GM12878 (cell line): ENCODE results near the gene CSE1L. TPM values are rescaled to one million over a fixed set of nuclear protein-coding genes. Genes with fewer than 3 reads are reported as not detected.

Experiments used
- ATAC-seq: fragments of 200-7000 bp; cut with Tn5 transposase; 3 replicates; pipeline ENCODE4 v1.9.1; 2020; ENCODE audit warnings: mild to moderate bottlenecking, moderate library complexity
- BruUV-seq: library from RNA; stranded (reverse); fragments of 400-500 nt; replicated peaks from 2 replicates; lab custom pipeline; 2021; lab: Mats Ljungman, UMichigan
- CTCF ChIA-PET: fragments of 300-600 bp; sonication (Branson Sonifier 250); formaldehyde crosslinking; extraction: SDS; loops from one replicate; lab custom pipeline; 2021; ENCODE audit warnings: inconsistent platforms; lab: Yijun Ruan, JAX
- POLR2A ChIA-PET: fragments of 350-600 bp; formaldehyde crosslinking; extraction: SDS; loops from one replicate; lab custom pipeline; 2021; ENCODE audit warnings: inconsistent platforms; lab: Charles Lee
- RAD21 ChIA-PET: fragments of 300-600 bp; sonication (Branson Sonifier 250); formaldehyde crosslinking; loops from one replicate; lab custom pipeline; 2023; ENCODE audit warnings: antibody characterized with exemption; ENCODE audit not compliant: unreplicated experiment; lab: Charles Lee
- SMC1A ChIA-PET: fragments of 300-600 bp; sonication (Branson Sonifier 250); formaldehyde crosslinking; loops from one replicate; lab custom pipeline; 2023; ENCODE audit not compliant: unreplicated experiment, uncharacterized antibody; lab: Charles Lee
- DNase-seq: peaks from one replicate; pipeline ENCODE4 v3.0.0-alpha.2; 2011; ENCODE audit warnings: low read depth, low spot score
- FAIRE-seq: peaks from 3 replicates; lab custom pipeline; 2011; peaks lifted over from hg19 to GRCh38; lab: Jason Lieb, UNC
- H2AFZ ChIP-seq: 2 replicates; pipeline ENCODE4 v1.6.0; 2011; ENCODE audit warnings: low read depth, low read length, control low read depth; ENCODE audit not compliant: control insufficient read depth
- H3K27ac ChIP-seq: 2 replicates; pipeline ENCODE4 v1.5.1; 2011; ENCODE audit warnings: control low read depth; ENCODE audit not compliant: control insufficient read depth, insufficient read depth
- H3K27me3 ChIP-seq, 2 experiments: replicated peaks in 1 of 2; 2 replicates each; pipeline versions ENCODE4 v1.6.0 to v1.6.1; 2011; ENCODE audit warnings: low read length in 1 of 2; ENCODE audit not compliant: control insufficient read depth in 2 of 2, insufficient read depth in 2 of 2
- H3K36me3 ChIP-seq, 2 experiments: 2 replicates each; pipeline ENCODE4 v1.5.1; 2011; ENCODE audit warnings: low read length in 1 of 2; ENCODE audit not compliant: control insufficient read depth in 2 of 2, insufficient read depth in 2 of 2
- H3K4me1 ChIP-seq: 2 replicates; pipeline ENCODE4 v1.6.1; 2011; ENCODE audit warnings: mild to moderate bottlenecking, low read length, moderate library complexity, mixed read lengths; ENCODE audit not compliant: control insufficient read depth, insufficient read depth
- H3K4me2 ChIP-seq: 2 replicates; pipeline ENCODE4 v1.6.0; 2011; ENCODE audit warnings: control low read depth; ENCODE audit not compliant: control insufficient read depth, insufficient read depth
- H3K4me3 ChIP-seq: fragments of 200-600 bp; sonication (generic); 2 replicates; pipeline ENCODE4 v1.5.1; 2016
- H3K79me2 ChIP-seq: 2 replicates; pipeline ENCODE4 v1.6.0; 2011; ENCODE audit warnings: low read length; ENCODE audit not compliant: control insufficient read depth, insufficient read depth
- H3K9ac ChIP-seq: 2 replicates; pipeline ENCODE4 v1.8.0; 2011; ENCODE audit warnings: low read length, control low read depth, mixed read lengths; ENCODE audit not compliant: control insufficient read depth, insufficient read depth
- H3K9me3 ChIP-seq: replicated peaks from 3 replicates; pipeline ENCODE4 v1.5.1; 2011; ENCODE audit warnings: mild to moderate bottlenecking, low read length; ENCODE audit not compliant: control insufficient read depth, insufficient read depth
- H4K20me1 ChIP-seq: 2 replicates; pipeline ENCODE4 v1.6.0; 2011; ENCODE audit not compliant: control insufficient read depth, insufficient read depth
- IRF4 ChIP-seq: IDR thresholded peaks from 2 replicates; pipeline ENCODE4 v1.6.1; 2011; ENCODE audit warnings: low read depth, low read length
- TBL1XR1 ChIP-seq: IDR thresholded peaks from 2 replicates; pipeline ENCODE4 v1.6.1; 2012; ENCODE audit warnings: low read depth, low read length, improper control_type of control experiment
- WGBS: methylation state at CpG from one replicate; pipeline ENCODE4 v1.1.6; 2016; ENCODE audit warnings: low lambda C conversion rate; ENCODE audit not compliant: insufficient replicate concordance, insufficient coverage; ENCODE audit errors: missing lambda C conversion rate; 5-methylcytosine and 5-hydroxymethylcytosine counted together
- in situ Hi-C: fragments of 300-500 bp; cut with MboI; formaldehyde crosslinking; loops from 9 replicates; pipeline ENCODE4 v1.14.3; 2018; ENCODE audit warnings: mixed read lengths
- intact Hi-C: fragments of 100-400 bp; cut with micrococcal nuclease; formaldehyde crosslinking; loops from one replicate; pipeline ENCODE4 v1.14.2; 2022; ENCODE audit not compliant: unreplicated experiment
- polyA plus RNA-seq, 11 experiments: library from polyadenylated mRNA; depleted of rRNA in 4 of 11; unstranded in 6 of 11; stranded (reverse) in 5 of 11; fragments of >200 nt; fragmentation: Nextera tagmentation in 4 of 11; fragmentation: Illumina TruSeq in 1 of 11; extraction: Ambion mirVana in 4 of 11; extraction: Trizol in 1 of 11; gene quantifications; 1 replicate in 1 of 11; 2 replicates in 10 of 11; pipeline versions ENCODE4 v1.2.1 to v1.2.3, GENCODE V29; 2011 to 2016; ENCODE audit warnings: inconsistent platforms in 2 of 11, missing spikeins in 2 of 11, low read depth in 1 of 11
- total RNA-seq, 4 experiments: library from RNA; depleted of rRNA in 3 of 4; stranded (reverse); fragments of >200 nt in 3 of 4; fragmentation: Illumina TruSeq in 1 of 4; extraction: Trizol in 1 of 4; gene quantifications; 2 replicates each; pipeline versions ENCODE4 v1.2.1 to v1.2.3, GENCODE V29; 2013 to 2021
- TF ChIP-seq, protein P1 (sequence below): fragments of 450-650 bp; IDR thresholded peaks from 2 replicates; pipeline ENCODE4 v1.6.1; 2017; ENCODE audit warnings: mild to moderate bottlenecking, low read depth, inconsistent platforms; ENCODE audit not compliant: poor library complexity, severe bottlenecking
- TF ChIP-seq, protein P2 (sequence below): fragments of 450-650 bp; formaldehyde crosslinking; IDR thresholded peaks from 2 replicates; pipeline ENCODE4 v1.4.0; 2022; ENCODE audit warnings: mild to moderate bottlenecking, moderate library complexity
- TF ChIP-seq, protein P3 (sequence below): fragments of 450-650 bp; conservative IDR thresholded peaks from 2 replicates; pipeline ENCODE4 v1.6.1; 2017; ENCODE audit warnings: mild to moderate bottlenecking, moderate library complexity

CSE1L gene
- total and polyA plus RNA-seq, 10 of the 15 experiments (the other 5 are each of a cell fraction or from before 2014, with no cell fraction given) = 72.4 to 213 (median 117) TPM

DNA sequence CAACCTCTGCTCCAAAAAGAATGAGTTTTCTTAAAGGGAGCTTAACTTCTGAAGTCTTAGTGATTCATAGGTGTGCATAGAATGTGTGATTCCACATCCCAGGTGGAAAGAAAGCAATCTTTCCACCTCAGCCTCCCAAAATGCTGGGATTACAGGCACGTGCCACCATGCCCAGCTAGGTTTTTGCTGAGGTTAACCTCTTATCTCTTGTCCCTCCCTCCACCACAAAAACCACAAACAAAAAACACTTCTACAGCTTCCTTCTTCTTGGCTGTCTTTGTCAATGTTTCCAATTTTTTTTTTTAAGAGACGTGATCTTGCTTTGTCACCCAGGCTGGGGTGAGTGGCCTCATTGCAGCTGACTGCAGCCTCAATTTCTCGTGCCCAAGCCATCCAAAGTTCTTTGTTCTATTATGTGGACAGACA is 8.1 kb upstream of the CSE1L start (continued):
- TF ChIP-seq, protein P1, sequence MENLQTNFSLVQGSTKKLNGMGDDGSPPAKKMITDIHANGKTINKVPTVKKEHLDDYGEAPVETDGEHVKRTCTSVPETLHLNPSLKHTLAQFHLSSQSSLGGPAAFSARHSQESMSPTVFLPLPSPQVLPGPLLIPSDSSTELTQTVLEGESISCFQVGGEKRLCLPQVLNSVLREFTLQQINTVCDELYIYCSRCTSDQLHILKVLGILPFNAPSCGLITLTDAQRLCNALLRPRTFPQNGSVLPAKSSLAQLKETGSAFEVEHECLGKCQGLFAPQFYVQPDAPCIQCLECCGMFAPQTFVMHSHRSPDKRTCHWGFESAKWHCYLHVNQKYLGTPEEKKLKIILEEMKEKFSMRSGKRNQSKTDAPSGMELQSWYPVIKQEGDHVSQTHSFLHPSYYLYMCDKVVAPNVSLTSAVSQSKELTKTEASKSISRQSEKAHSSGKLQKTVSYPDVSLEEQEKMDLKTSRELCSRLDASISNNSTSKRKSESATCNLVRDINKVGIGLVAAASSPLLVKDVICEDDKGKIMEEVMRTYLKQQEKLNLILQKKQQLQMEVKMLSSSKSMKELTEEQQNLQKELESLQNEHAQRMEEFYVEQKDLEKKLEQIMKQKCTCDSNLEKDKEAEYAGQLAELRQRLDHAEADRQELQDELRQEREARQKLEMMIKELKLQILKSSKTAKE = no peak
- TF ChIP-seq IRF4 (no peak), TBL1XR1 (no peak)
- TF ChIP-seq, all 136 proteins: peak for 5

DNA sequence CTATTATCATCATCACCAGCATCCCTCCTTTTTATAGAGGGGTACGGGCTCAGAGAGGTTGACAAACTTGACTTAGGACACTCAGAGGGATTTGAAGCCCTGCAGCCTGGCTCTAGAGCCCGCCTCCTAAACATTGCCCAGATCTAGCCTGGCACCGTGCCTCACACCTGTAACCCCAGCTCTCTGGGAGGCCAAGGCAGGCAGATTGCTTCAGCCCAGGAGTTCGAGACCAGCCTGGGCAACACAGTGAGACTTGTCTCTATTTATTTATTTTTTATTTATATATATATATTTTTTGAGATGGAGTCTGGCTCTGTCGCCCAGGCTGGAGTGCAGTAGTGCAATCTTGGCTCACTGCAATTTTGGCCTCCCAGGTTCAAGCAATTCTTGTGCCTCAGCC is 6.3 kb upstream of the CSE1L start:
- TF ChIP-seq, protein P2, sequence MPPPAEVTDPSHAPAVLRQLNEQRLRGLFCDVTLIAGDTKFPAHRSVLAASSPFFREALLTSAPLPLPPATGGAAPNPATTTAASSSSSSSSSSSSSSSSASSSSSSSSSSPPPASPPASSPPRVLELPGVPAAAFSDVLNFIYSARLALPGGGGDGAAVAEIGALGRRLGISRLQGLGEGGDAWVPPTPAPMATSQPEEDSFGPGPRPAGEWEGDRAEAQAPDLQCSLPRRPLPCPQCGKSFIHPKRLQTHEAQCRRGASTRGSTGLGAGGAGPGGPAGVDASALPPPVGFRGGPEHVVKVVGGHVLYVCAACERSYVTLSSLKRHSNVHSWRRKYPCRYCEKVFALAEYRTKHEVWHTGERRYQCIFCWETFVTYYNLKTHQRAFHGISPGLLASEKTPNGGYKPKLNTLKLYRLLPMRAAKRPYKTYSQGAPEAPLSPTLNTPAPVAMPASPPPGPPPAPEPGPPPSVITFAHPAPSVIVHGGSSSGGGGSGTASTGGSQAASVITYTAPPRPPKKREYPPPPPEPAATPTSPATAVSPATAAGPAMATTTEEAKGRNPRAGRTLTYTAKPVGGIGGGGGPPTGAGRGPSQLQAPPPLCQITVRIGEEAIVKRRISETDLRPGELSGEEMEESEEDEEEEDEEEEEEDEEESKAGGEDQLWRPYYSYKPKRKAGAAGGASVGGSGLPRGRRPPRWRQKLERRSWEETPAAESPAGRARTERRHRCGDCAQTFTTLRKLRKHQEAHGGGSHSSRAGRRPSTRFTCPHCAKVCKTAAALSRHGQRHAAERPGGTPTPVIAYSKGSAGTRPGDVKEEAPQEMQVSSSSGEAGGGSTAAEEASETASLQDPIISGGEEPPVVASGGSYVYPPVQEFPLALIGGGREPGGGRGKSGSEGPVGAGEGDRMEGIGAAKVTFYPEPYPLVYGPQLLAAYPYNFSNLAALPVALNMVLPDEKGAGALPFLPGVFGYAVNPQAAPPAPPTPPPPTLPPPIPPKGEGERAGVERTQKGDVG (CRISPR knock-in tag) = no peak
- TF ChIP-seq, protein P3, sequence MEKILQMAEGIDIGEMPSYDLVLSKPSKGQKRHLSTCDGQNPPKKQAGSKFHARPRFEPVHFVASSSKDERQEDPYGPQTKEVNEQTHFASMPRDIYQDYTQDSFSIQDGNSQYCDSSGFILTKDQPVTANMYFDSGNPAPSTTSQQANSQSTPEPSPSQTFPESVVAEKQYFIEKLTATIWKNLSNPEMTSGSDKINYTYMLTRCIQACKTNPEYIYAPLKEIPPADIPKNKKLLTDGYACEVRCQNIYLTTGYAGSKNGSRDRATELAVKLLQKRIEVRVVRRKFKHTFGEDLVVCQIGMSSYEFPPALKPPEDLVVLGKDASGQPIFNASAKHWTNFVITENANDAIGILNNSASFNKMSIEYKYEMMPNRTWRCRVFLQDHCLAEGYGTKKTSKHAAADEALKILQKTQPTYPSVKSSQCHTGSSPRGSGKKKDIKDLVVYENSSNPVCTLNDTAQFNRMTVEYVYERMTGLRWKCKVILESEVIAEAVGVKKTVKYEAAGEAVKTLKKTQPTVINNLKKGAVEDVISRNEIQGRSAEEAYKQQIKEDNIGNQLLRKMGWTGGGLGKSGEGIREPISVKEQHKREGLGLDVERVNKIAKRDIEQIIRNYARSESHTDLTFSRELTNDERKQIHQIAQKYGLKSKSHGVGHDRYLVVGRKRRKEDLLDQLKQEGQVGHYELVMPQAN = no peak
- ATAC-seq = no peak
- intact Hi-C loops = no loop called here
- POLR2A ChIA-PET = no interaction called here
- FAIRE-seq = no peak
- no peak overlapping the region for H2AFZ ChIP-seq
- SMC1A ChIA-PET = no interaction called here
- peaks cover 7% of the 10 kb centered on the region for H3K4me1 ChIP-seq
- in situ Hi-C loops = no loop called here
- CTCF ChIA-PET = no interaction called here
- DNase-seq = no peak
- H3K36me3 ChIP-seq = peaks cover 0 to 2% of the 10 kb centered on the region in 2 experiments; a peak in 1 of 4 replicates
- no peaks in the 10 kb centered on the region for H3K79me2 ChIP-seq
- H3K9me3 ChIP-seq = no peaks in the 10 kb centered on the region
- H3K27me3 ChIP-seq = no peaks in the 10 kb centered on the region
- no peaks in the 10 kb centered on the region for H4K20me1 ChIP-seq
- no peak overlapping the region for H3K4me3 ChIP-seq
- no peak overlapping the region for H3K27ac ChIP-seq
- no peak overlapping the region for H3K9ac ChIP-seq
- BruUV-seq = no TSS peak
- no peak overlapping the region for H3K4me2 ChIP-seq
- WGBS = 96% methylated on average over 5 of the region's 5 CpGs
- RAD21 ChIA-PET = no interaction called here
